ENCODE results near the gene LDHB.

The LDHB gene

GRCh38 chr12:21615431-21615830 lies 42.2 kb downstream of the LDHB start:
- Histone ChIP-seq H3K27me3 (replicated peaks) (no peaks in the 10 kb centered on the region), H3K27ac (no peak overlapping the region), H3K4me3 (ENCODE audit: low read depth, low read length) (no peak overlapping the region), H3K36me3 (replicated peaks) (no peaks in the 10 kb centered on the region)
- in situ Hi-C loops (cut with HindIII; ENCODE audit: low pct_ligation_motif_present, low sequenced_read_pairs), result no loop called here
- DNase-seq, result peak; percentile 14
- TF ChIP-seq CTCF (IDR thresholded peaks at IDR 0.05; ENCODE audit: low read depth, low read length, missing control alignments), result no peak

- Histone ChIP-seq H3K27me3 (replicated peaks) (no peaks in the 10 kb centered on the region), H3K36me3 (replicated peaks) (no peaks in the 10 kb centered on the region), H3K4me3 (ENCODE audit: low read depth, low read length) (no peak overlapping the region), H3K27ac (no peak overlapping the region)
- no peak for TF ChIP-seq CTCF (IDR thresholded peaks at IDR 0.05; ENCODE audit: low read depth, low read length, missing control alignments)
- in situ Hi-C loops (cut with HindIII; ENCODE audit: low pct_ligation_motif_present, low sequenced_read_pairs), result no loop called here
- DNase-seq, result no peak
These were observed 43.1 kb downstream of the LDHB start for GRCh38 chr12:21614506-21614905.

GRCh38 chr12:21613931-21614330 lies 43.7 kb downstream of the LDHB start:
- in situ Hi-C loops (cut with HindIII; ENCODE audit: low pct_ligation_motif_present, low sequenced_read_pairs), result no loop called here
- Histone ChIP-seq H3K4me3 (ENCODE audit: low read depth, low read length) (no peak overlapping the region), H3K27ac (no peak overlapping the region), H3K36me3 (replicated peaks) (no peaks in the 10 kb centered on the region), H3K27me3 (replicated peaks) (no peaks in the 10 kb centered on the region)
- no peak for DNase-seq
- no peak for TF ChIP-seq CTCF (IDR thresholded peaks at IDR 0.05; ENCODE audit: low read depth, low read length, missing control alignments)

- Histone ChIP-seq H3K36me3 (replicated peaks) (no peaks in the 10 kb centered on the region), H3K4me3 (ENCODE audit: low read depth, low read length) (no peak overlapping the region), H3K27ac (no peak overlapping the region), H3K27me3 (replicated peaks) (no peaks in the 10 kb centered on the region)
- DNase-seq, result no peak
- TF ChIP-seq CTCF (IDR thresholded peaks at IDR 0.05; ENCODE audit: low read depth, low read length, missing control alignments), result no peak
- in situ Hi-C loops (cut with HindIII; ENCODE audit: low pct_ligation_motif_present, low sequenced_read_pairs), result no loop called here
These were observed 49.4 kb downstream of the LDHB start for GRCh38 chr12:21608196-21608595.

- Histone ChIP-seq H3K4me3 (ENCODE audit: low read depth, low read length) (no peak overlapping the region), H3K36me3 (replicated peaks) (no peaks in the 10 kb centered on the region), H3K27me3 (replicated peaks) (no peaks in the 10 kb centered on the region), H3K27ac (no peak overlapping the region)
- TF ChIP-seq CTCF (IDR thresholded peaks at IDR 0.05; ENCODE audit: low read depth, low read length, missing control alignments), result no peak
- DNase-seq, result no peak
- in situ Hi-C loops (cut with HindIII; ENCODE audit: low pct_ligation_motif_present, low sequenced_read_pairs), result no loop called here
These were observed 49.9 kb downstream of the LDHB start for GRCh38 chr12:21607701-21608100.

- in situ Hi-C loops (cut with HindIII; ENCODE audit: low pct_ligation_motif_present, low sequenced_read_pairs), result no loop called here
- Histone ChIP-seq H3K27me3 (replicated peaks) (no peaks in the 10 kb centered on the region), H3K27ac (no peak overlapping the region), H3K4me3 (ENCODE audit: low read depth, low read length) (no peak overlapping the region), H3K36me3 (replicated peaks) (no peaks in the 10 kb centered on the region)
- no peak for DNase-seq
- TF ChIP-seq CTCF (IDR thresholded peaks at IDR 0.05; ENCODE audit: low read depth, low read length, missing control alignments), result no peak
These were observed 51.5 kb downstream of the LDHB start for GRCh38 chr12:21606175-21606574.
